NCI-H460 (cell line): ENCODE data around the gene OR2H2. TPM values are rescaled to one million over a fixed set of nuclear protein-coding genes. Genes with fewer than 3 reads are reported as not detected.
A peak's percentile ranks its signal among the peaks of the same experiment; 100 is the strongest.

Source experiments
- DNase-seq: peaks from one replicate; pipeline ENCODE4 v3.0.0-alpha.2; 2016; ENCODE audit warnings: low read depth; ENCODE audit errors: extremely low read depth
- polyA plus RNA-seq: library from polyadenylated mRNA; depleted of rRNA; stranded (reverse); fragments of >200 nt; gene quantifications from 2 replicates; pipeline ENCODE4 v1.2.3, GENCODE V29; 2014; cell fraction: nucleus; rRNA removed
- total RNA-seq: library from RNA; depleted of rRNA; stranded (reverse); fragments of >200 nt; shearing (Covaris generic); gene quantifications from 2 replicates; pipeline ENCODE4 v1.2.3, GENCODE V29; 2014; rRNA removed

The OR2H2 gene
- total RNA-seq: not detected in 2 replicates
- not detected in 2 replicates for polyA plus RNA-seq

DNA sequence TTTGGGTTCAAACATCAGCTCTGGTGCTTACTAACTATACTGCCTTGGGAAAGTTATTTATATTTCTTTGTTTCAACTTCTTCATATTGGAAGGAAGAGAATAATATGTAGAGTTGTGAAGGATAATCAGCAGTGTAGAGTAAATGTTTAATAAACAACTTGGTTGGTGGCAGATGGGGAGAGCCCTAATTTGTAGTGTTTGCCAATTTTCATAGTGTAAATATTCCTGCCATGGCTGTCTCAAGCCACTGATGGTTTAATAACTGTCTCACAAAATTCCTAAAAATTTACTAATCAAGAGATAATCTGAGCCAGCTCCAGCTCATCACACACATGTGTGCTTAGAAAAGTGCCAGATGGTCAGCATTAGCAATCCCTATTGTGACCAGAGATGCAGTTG is at the start of gene OR2H2:
TSS of gene OR2H2 (plus strand) at position 301 of the 400 bp plus-strand sequence. CDS start 2,824 bp downstream, outside the sequence.
- DNase-seq: no peak

DNA sequence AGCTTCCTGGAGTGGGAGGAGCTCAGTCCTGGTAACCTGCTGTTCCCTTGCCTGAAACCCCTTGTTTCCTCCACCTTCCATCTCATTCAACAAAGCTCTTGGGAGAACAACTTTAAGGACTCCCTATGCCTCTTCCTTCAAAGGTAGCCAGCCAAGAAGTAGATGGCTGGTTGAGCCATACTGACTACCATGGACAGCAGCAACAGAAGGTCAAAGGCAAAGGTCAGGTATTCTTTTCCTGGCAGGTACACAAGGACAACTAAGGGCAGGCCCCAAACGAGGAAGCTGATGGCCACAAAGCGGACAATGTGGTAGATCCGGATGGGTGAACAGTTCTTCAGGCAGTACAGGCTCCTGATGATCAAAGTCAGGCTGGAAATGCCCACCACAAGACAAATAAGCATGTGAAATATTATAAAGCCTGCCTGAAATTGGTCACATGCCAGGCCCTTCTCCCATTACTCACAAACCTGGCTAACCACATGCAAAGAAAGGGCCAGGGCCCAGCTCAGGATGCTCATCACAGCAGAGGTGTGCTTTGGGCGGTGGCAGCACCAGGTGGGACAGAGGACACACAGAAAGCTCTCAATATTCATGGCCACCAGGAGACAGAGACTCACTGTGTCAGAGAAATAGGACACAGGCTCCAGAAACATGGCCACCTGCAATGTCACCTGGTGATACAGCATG is 47.1 kb upstream of the OR2H2 start:
- no peak for DNase-seq

DNA sequence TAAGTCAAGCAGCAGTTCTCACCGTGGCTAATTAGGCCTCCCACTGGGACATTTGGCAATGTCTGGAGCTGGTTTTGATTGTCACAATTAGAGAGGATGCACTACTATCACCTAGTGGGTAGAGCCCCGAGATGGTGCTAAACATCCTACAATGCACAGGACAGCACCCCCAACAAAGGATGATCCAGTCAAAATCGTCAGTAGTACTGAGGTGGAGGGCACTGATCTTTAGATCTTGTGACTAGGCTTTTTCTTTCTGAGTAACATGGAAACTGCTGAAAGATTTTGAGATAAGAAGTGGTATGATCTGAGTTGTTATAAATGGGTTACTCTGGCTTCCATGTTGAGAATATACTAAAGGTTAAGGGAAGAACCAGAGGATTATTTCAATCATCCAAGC is 37.3 kb upstream of the OR2H2 start:
- no peak for DNase-seq

DNA sequence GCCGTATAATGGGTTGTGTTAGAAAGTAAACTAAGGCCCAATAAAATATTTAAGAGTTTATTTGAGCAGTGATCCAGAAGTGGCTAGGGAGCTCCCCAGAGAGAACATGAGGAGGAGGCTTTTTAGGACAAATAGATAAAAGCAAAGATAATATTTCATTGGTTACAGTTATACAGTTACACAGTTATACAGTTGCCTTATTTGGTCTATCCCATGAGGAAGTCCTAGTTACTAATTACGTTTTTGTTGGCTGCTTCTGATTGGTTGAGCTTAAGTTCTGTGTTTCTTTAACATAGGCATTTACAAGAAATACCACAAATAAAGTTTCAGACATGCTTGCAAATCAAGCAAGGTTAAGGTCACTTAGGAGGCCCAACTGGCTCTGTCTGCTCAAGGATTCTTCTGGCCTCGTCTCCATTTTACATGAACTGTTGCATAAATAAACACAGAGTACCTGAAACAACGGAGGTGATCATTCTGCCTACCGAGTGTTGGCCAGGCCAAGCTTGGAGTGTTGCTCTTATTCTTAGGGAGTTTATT is 32.3 kb upstream of the OR2H2 start:
- peak; percentile 50 for DNase-seq

DNA sequence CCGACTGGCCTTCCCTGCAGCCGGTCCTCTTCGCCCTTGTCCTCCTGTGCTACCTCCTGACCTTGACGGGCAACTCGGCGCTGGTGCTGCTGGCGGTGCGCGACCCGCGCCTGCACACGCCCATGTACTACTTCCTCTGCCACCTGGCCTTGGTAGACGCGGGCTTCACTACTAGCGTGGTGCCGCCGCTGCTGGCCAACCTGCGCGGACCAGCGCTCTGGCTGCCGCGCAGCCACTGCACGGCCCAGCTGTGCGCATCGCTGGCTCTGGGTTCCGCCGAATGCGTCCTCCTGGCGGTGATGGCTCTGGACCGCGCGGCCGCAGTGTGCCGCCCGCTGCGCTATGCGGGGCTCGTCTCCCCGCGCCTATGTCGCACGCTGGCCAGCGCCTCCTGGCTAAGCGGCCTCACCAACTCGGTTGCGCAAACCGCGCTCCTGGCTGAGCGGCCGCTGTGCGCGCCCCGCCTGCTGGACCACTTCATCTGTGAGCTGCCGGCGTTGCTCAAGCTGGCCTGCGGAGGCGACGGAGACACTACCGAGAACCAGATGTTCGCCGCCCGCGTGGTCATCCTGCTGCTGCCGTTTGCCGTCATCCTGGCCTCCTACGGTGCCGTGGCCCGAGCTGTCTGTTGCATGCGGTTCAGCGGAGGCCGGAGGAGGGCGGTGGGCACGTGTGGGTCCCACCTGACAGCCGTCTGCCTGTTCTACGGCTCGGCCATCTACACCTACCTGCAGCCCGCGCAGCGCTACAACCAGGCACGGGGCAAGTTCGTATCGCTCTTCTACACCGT is 31.5 kb upstream of the OR2H2 start:
- DNase-seq: no peak

DNA sequence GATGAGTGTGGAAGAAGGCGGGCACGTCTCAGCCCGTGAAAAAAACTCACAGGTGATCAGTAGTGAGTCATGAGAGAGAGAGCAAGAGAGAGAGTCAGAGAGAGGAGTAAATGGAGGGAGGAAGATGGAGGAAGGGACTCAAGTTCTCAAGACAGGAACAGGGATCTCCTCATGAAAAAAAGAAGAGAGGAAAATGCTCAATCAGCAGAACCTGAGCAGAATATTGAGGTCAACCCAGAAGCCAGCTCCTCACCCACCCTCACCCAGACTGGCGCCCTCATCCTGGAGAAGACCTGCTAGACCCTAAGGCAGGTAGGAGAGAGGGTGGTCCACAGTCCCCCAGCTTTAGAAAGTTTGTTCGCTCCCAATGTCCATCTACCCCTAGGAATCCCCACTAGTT is 30.2 kb upstream of the OR2H2 start:
- DNase-seq: no peak

DNA sequence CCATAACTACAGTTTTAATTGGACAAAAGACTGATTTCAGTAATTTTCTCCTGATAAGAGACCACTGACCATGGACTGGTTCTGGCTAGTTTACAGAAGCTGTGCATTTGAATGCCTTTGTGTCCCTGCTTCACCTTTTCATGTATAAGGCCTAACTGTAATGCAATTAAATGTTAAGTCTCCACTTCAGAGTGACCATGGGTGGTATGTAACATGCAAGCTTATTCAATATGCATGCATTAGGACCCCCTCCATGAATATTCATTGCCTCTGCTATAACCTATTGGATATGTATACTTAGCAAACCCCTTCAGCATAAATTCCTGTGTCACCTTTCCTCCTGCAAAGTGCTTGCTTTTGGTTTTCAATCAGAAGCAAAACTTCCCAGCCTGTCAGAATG is 27.6 kb upstream of the OR2H2 start:
- DNase-seq: no peak

DNA sequence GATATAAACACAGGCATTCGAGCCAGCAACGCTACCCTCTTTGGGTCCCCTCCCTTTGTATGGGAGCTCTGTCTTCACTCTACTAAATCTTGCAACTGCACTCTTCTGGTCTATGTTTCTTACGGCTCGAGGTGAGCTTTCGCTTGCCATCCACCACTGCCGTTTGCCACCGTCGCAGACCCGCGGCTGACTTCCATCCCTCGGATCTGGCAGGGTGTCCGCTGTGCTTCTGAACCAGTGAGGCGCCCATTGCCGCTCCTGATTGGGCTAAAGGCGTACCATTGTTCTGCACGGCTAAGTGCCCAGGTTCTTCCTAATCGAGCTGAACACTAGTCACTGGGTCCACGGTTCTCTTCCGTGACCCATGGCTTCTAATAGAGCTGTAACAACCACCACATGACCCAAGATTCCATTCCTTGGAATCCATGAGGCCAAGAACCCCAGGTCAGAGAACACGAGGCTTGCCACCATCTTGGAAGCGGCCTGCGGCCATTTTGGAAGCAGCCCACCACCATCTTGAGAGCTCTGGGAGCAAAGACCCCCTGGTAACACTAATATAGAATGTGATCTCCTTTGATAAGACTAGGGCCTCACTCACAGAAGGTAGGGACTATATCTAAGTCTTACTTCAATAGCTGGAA is 26.4 kb upstream of the OR2H2 start:
- DNase-seq: no peak

DNA sequence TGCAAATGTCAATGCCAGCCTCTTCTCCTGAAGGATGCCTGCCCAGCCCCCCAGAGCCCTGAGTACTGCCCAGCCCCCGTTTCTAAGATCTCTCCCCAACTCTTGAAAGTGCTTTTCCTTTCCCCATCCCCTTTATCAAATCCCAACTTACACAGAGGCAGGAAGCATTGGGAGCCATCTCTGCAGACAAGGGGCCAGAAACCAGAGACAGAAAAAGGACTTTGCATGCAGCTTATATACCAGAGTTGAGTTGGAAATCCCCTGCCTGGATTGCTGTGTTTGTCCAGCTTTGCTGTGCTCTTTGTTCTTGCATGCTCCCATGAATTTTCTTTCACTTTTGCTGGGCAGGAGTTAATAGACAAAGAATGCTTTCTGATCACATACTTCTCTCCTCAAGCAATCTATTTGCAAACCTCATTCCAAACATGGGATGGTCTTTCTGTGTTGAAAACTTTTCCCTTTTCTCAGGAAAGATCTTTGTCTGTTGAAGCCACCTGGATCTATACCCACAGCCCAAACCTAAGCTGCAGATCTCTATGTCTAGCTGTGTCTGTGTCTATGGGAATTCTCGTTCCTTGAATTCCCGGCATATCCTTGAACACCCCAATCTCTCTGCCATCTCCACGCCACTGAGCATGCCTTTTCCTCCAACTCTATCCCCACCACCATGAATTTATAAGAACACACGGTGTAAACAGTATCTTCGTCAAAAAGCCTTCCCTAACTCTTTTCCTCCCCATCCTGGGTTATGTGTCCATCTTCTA is 25.2 kb upstream of the OR2H2 start, which contains the start of gene UBD:
TSS of gene UBD (minus strand) at position 209 of the 764 bp plus-strand sequence. CDS start at position 178, 31 bp downstream.
- DNase-seq: no peak

DNA sequence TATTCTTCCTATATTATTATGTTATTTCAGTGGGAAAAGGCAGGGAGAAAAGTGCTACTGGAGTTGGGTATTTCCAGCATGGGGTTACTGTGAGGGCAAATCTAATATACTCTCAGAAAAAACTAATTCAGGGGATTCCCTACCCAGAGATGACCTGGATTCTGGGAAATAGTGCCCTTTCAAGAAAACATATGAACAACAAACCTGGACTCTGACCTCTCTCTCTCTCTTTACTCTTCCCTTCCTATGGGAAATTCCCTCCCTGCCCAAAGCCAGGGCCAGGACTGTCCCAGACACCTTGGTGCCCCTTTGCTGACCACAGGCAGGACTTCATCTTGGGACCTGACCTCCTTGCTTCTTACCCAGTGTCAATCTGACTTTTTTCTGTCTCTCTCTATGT is 23.8 kb upstream of the OR2H2 start:
- DNase-seq: no peak

DNA sequence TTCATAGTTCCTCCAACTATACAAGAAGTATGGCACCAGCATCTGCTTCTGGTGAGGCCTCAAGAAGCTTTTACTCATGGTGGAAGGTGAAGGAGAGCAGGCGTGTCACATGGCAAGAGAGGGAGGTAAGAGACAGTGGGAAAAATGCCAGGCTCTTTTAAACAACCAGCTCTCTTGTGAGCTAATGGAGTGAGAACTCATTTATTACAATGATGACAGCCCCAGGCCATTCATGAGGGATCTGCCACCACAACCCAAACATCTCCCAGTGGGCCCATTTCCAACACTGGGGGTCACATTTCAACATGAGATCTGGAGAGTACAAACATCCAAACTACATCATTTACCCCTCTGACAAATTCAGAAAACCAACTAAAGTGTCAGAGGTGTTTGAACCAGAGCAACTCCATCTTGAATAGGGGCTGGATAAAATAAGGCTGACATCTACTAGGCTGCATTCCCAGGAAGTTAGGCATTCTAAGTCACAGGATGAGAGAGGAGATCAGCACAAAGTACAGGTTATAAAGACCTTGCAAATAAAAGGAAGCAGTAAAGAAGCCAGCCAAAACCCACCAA is 23.2 kb upstream of the OR2H2 start:
- no peak for DNase-seq

DNA sequence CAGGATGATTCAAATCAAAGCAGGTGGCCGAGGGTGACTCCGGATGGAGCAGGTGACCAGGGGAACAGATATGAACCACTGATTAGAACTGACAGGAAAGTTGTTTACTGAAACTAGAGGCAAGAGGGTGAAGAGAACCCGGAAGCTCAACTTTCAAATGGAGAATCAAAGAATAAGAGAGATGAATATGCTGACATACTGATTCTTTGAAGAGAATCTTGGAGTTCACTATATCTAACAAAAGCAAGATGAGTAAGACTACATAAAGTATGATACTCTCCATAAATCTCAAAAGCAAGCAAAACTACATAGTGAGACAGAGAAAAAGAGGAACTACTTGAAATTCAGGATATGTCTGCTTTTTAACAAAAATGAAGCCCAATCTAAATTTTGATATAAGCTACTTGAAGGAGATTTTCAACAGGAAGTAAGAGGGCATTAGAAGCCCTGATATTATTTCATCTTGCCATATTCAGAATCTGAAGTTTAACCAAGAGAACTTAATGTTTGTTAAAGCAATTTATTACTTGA is 21.4 kb upstream of the OR2H2 start:
- DNase-seq: no peak

DNA sequence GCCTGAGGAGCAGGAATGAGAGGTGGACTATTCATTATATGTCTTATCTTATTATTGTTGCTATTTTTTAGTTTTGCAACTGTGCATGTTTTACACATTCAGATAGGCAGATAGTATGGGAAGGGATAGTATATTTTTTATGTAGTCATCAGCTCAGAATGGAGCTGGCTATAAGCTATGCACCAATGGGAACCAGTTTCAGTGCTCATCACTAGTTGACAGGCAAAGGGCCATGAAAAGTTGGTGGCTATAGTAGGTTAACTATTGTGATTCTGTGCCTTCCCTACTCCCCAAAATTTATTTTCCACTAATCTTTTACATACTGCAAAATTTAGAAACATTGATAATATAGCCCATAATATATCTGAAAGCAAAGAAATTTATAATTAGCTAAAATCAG is 20.0 kb upstream of the OR2H2 start:
- no peak for DNase-seq

DNA sequence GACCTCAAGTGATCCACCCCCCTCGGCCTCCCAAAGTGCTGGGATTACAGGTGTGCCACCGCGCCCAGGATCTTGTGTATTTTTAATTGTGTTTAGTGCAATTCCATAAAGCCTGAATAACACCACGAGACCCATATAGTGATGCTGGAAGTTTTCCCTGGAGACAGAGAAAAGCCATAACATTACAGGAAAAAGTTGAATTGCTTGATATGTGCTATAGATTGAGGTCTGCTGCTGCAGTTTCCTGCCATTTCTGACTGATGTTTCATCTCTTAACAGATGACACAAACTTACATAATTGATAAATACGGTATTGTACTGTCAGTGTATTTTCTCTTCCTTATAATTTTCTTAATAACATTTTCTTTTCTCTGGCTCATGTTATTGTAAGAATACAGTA is 18.1 kb upstream of the OR2H2 start:
- DNase-seq: no peak

DNA sequence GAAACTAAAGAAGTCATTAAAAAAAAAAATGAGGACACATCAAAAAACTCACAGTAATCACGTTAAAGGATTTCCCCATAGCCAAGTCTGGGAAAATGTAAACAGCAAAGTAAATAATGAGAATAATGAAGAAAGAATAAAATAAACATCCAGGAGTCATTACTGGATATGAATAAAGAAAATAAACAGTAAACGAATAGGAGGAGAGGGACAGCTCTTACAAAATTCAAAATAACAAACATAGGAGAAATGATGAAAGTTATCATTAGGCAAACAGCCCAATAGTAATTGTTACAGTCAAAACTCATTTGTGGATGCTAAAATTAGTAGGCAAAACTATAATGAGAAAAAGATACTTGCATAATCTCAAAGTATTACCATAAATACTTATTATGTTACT is 17.4 kb upstream of the OR2H2 start:
- no peak for DNase-seq

DNA sequence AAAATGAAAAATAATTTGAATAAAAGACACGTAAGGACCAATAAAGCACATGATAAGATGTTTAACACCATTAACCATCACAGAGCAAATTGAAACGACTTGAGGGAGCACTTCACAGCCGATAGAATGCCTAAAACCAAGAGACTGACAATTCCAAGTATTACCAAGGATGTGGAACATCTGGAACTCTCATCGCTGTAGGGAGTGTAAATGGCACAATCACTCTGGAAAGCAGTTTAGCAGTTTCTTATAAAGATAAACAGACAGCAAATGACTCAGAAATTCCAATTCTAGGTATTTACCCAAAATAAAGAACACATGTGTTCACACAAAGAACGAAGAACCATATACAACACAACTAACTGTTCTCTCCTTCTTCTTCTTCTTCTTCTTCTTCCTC is 16.9 kb upstream of the OR2H2 start:
- DNase-seq: no peak

DNA sequence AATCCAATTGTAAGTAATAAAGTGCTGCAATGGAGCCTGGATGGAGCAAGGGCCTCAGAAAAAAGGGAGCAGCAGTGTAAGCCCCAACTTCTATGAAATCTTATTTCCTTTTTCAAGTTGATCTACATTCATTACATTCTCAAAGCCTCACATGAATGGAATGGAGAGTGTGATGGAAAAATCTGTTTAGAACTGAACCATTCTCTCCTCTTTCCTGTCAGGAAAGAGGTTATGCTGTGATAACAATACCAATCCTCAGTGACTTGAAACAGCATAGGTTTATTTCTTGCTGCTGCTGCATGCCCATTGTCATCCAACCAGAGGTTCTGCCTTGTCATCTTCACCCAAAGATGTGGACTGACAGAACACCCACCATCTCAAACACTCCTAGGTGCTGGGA is 8.9 kb upstream of the OR2H2 start:
- DNase-seq: no peak

DNA sequence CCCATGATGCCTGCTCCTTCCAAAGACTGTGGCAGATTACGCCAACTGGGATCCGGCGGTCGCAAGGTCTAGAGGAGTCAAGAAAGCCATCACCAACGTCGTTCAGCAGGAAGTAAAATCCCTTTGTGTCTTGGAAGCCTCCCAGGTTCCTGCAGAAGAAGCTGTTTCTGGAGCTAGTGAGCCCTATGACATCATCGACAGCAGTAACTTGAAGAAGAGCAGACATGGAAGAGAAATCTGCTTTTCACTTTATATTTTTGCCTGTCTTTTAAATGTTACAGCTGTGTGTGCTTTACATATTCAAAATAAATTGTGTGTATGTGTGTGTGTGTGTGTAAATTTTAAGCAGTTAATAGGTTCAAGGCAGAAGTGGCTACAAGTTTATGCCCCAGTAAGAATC is 7.4 kb upstream of the OR2H2 start:
- no peak for DNase-seq

DNA sequence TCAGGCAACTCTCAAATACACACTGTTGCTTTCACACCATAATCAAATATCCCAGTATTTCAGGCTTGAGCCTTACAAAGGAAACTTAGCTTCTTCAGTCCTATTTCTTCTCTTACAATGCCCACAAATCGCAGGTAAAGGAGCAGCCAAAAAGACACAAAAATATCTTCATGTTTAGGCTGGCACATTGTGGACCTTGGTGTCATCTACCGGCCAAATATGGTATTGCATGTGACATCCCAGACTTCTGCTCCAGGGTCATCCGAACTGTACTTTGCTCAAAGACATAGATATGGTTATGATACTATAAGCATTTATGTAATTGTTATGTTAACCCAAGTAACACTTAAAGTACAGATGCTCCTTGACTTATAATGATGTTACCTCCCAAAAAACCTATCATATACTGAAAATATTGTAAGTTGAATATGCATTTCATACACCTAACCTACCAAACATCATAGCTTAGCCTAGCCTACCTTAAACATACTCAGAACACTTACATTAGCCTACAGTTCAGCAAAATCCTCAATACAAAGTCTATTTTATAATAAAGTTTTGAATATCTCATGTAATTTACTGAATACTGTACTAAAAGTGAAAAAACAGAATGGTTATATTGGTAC is 4.6 kb downstream of the OR2H2 start:
- DNase-seq: peak; percentile 20
